ENCODE measurements around the gene CAMK2B.

GRCh38 chr7:44236333-44236728, 89.1 kb downstream of the CAMK2B start:
- TF ChIP-seq EP300 (IDR thresholded peaks at IDR 0.05) (no peak), POLR2A (IDR thresholded peaks at IDR 0.05) (no peak), CTCF (IDR thresholded peaks at IDR 0.05) (no peak)

All from suprapubic skin (tissue), 3 donors.